T-helper 1 cell treated with Interleukin-12 subunit alpha and Interleukin-12 subunit beta and Interleukin-4 antibody, amounts not matched to agents 30 μg/mL and 1 μg/mL, for 36 hours (primary cell): Measurements from ENCODE around the gene P3H4.

Source experiments
- H3K27ac Mint-ChIP-seq: one replicate; pipeline ENCODE4 v1.8.0; 2021; ENCODE audit warnings: mild to moderate bottlenecking, mixed read lengths
- H3K27me3 Mint-ChIP-seq: one replicate; pipeline ENCODE4 v1.8.0; 2021; ENCODE audit warnings: low read depth, mixed read lengths
- H3K36me3 Mint-ChIP-seq: one replicate; pipeline ENCODE4 v1.8.0; 2021; ENCODE audit warnings: low read depth, mixed read lengths
- H3K4me1 Mint-ChIP-seq: one replicate; pipeline ENCODE4 v1.8.0; 2021; ENCODE audit warnings: low read depth, mixed read lengths
- H3K4me3 Mint-ChIP-seq: one replicate; pipeline ENCODE4 v1.8.0; 2021; ENCODE audit warnings: mild to moderate bottlenecking, moderate library complexity, mixed read lengths
- H3K9me3 Mint-ChIP-seq: one replicate; pipeline ENCODE4 v1.8.0; 2021; ENCODE audit warnings: mixed read lengths

P3H4 gene

DNA sequence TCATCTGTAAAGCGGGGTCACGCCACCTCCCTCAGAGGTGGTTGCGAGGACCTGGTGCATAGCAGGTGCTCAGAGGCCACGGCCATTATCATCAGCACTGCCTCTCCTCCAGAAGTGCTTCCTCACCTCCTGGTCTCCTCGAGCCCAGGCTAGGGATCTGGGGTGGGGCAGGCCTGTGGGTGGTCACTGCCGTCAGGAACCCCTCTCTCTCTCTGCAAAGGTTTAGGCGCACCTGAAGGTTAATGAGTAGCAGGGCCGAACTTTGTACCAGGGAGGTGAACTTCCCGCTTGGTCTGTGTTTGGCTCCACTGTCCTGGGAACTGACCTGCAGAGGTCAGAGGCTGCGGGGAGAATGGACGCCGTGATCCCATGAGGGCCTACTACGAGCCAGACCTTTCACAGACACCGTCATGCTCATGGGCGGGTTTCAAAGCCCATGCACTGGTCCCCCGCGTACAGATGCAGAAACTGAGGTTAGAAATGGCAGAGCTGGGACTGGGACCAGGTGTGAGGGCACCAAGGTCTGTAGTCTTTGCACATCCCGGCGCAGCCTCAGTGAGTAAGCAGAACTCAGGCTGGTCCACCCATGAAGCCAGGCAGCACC, 39.1 kb downstream of the P3H4 start:
- no peaks in the 10 kb centered on the region for H3K9me3 Mint-ChIP-seq
- H3K4me1 Mint-ChIP-seq: no peaks in the 10 kb centered on the region
- no peak overlapping the region for H3K4me3 Mint-ChIP-seq
- no peaks in the 10 kb centered on the region for H3K36me3 Mint-ChIP-seq
- no peak overlapping the region for H3K27ac Mint-ChIP-seq
- peaks cover 3% of the 10 kb centered on the region for H3K27me3 Mint-ChIP-seq

DNA sequence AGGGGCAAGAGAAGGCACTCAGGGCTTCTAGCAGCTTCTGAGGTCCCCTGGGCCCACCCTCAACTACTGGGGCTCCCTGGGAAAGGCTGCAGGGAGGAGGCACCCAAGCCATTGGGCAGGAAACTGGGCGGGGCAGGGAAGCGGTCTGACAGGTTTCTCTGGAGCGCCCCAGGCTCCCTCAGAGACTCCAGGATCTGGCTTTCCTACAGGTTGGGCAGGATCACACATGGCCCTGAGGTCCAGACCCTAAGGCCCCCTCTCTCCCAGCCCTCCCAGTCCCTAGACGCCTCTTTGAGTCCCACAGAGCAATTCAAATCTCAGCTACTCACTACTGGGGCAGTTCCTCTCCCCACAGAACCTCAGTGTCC, 39.5 kb downstream of the P3H4 start:
- no peaks in the 10 kb centered on the region for H3K4me1 Mint-ChIP-seq
- peaks cover 3% of the 10 kb centered on the region for H3K27me3 Mint-ChIP-seq
- H3K27ac Mint-ChIP-seq: no peak overlapping the region
- no peaks in the 10 kb centered on the region for H3K9me3 Mint-ChIP-seq
- H3K36me3 Mint-ChIP-seq: no peaks in the 10 kb centered on the region
- H3K4me3 Mint-ChIP-seq: no peak overlapping the region

DNA sequence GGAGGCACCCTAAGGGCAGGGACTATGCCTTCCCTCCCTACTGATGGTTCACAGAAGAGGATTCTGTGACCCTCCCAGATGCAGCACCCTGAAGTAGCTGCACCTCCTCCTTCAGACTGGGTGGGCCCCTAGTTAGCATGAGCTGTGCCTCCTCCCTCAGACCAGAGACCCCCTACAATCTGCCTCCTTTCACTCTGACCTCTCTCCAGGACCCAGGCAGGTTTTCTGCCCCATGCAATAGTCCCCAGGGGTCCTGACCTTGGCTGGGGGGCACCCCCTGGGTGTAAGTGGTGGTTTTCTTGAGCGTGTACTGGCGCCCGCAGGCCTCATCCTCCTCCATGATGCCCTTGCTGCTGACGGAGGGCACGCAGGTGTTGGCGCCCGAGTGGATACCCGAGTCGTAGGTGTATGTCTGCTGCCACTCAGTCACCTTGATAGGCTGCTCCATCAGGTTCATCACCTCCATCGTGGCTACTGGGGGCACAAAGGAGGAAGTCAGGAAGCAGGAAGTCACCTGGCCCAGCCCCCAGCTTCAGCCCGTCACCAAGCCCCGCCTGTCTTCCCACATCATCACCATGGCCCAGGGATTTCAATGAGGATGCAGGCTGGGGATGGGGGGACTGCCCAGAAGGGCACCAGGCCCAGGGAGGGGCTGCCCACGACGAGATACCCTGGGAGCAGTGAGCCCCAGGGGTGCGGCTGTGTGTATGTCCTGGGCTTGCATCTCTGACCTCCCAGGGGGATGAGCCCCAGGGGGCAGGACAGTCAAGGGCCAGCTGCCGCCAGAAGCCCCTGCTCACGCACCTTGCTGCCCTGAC, 40.2 kb downstream of the P3H4 start:
- Mint-ChIP-seq H3K27ac (no peak overlapping the region), H3K27me3 (peaks cover 3% of the 10 kb centered on the region), H3K4me1 (no peaks in the 10 kb centered on the region), H3K9me3 (no peaks in the 10 kb centered on the region), H3K36me3 (no peaks in the 10 kb centered on the region), H3K4me3 (no peak overlapping the region)

DNA sequence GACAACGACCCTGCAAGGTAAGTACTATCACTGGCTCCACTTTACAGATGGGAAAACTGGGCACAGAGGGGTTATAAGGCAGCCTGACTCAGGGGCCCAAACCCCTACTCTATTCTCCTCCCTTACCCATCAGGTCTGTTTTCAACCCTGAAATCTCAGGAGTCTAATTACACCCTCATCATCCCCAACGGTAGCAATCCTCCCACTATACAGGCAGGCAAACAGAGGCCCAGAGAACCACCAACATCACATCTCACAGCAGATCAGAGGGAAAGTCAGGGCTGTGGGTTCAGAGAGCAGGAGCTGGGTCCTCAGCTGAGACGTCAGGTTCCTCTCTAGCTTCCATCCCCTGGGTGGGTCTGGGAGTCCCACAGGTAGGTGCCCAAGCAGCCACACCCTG, 41.8 kb downstream of the P3H4 start:
- H3K36me3 Mint-ChIP-seq: no peaks in the 10 kb centered on the region
- H3K27ac Mint-ChIP-seq: no peak overlapping the region
- no peaks in the 10 kb centered on the region for H3K9me3 Mint-ChIP-seq
- no peaks in the 10 kb centered on the region for H3K27me3 Mint-ChIP-seq
- no peak overlapping the region for H3K4me3 Mint-ChIP-seq
- no peaks in the 10 kb centered on the region for H3K4me1 Mint-ChIP-seq

DNA sequence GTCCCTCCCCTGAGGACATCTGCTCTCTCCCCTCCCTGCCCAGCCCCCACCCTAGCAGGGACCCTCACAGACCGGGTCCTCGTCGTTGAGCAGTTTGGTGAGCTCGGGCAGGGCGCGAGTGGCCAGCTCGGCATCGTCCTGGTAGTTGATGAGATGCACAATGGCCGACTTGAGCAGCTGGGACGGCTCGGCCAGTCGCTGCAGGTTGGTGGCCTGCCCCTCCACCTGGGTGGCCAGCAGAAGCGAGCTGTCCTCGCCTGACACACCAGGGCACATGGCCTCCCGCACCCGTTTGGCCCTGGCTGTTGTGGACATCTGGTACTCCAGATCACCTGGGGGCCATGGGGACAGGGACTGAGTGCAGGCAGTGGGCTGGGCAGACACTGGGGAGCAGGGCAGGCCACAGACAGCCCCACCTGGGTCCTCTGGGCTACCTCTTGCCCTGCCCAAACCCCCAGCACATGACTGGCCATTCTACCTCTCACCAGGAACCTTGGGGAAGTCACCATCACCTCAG, 42.3 kb downstream of the P3H4 start:
- Mint-ChIP-seq H3K27ac (no peak overlapping the region), H3K27me3 (no peaks in the 10 kb centered on the region), H3K36me3 (no peaks in the 10 kb centered on the region), H3K9me3 (no peaks in the 10 kb centered on the region), H3K4me3 (no peak overlapping the region), H3K4me1 (no peaks in the 10 kb centered on the region)

DNA sequence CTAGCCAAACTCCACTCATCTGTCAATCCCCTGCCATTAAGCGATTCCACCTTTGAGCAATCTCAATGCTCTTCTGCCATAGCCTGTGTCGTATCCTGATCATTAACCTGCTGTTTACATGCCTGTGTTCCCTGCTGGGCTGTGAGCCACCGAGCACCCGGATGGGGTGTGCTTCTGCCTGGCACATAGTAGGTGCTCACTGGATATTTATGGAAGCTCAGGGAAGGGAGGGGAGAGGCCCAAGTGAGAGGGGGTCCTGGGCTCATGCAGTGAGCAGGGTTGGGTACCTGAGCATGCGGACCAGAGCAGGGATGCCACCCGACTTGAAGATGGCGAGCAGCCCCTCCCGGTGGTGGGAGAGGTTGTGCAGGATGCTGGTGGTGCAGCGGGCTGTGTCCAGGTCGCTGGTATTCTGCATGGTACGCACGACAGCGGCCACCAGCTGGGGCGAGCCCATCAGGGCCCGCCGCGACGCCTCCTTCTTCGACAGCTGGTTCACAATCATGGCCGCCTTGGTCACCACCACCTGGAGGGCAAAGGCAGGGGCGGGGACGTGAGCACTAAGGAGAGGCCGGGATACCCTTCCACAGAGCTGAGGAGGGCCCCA, 43.0 kb downstream of the P3H4 start:
- no peak overlapping the region for H3K27ac Mint-ChIP-seq
- H3K27me3 Mint-ChIP-seq: no peaks in the 10 kb centered on the region
- no peaks in the 10 kb centered on the region for H3K9me3 Mint-ChIP-seq
- H3K4me1 Mint-ChIP-seq: no peaks in the 10 kb centered on the region
- H3K36me3 Mint-ChIP-seq: no peaks in the 10 kb centered on the region
- H3K4me3 Mint-ChIP-seq: no peak overlapping the region

DNA sequence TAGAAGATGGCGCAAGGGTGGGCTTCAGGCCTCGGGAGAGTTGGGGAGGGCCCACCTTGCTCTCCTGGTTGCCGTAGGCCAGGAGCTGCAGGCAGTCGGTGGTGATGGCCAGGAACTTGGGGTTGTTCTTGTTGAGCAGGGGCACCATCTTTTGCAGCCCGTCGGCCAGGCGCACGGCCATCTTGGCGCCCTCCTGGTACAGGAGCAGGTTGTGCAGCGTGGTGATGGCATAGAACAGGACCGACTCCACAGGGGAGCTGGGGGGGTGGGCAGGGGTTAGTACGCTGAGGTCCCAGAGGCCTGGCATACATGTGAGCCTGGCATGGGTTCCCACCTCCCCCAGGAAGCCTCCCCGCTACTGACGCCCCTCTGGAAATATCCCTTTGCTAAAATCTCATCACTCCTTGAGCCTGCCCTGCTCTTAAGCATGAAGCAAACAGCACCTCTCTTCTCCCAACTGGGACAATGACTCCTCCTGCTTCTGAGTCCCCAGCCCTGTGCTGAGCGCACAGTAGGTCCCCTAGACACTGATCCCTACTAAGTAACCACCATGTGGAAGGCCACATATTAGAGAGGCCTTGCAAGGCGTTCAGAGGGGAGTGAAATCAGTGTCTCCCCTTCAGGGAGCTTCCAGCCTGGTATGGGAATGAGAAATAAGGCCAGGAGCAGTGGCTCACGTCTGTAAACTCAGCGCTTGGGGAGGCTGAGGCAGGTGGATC, 44.3 kb downstream of the P3H4 start:
- Mint-ChIP-seq H3K27me3 (no peaks in the 10 kb centered on the region), H3K4me3 (no peak overlapping the region), H3K9me3 (no peaks in the 10 kb centered on the region), H3K4me1 (no peaks in the 10 kb centered on the region), H3K36me3 (no peaks in the 10 kb centered on the region), H3K27ac (no peak overlapping the region)

DNA sequence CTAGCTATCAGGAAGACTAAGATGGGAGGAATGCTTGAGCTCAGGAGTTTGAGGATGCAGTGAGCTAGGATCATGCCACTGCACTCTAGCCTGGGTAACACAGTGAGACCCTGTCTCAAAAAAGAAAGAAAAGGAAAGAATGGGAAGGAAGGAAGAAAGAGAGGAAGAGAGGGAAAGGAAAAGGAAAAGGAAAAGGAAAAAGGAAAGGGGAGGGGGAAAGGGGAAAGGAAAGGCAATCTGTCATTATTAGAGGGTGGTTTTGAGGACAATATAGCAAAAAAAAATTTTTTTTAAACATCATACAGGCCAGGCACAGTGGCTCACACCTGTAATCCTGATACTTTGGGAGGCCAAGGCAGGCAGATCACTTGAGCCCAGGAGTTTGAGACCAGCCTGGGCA, 45.6 kb downstream of the P3H4 start:
- Mint-ChIP-seq H3K36me3 (no peaks in the 10 kb centered on the region), H3K9me3 (no peaks in the 10 kb centered on the region), H3K4me3 (no peak overlapping the region), H3K27me3 (no peaks in the 10 kb centered on the region), H3K4me1 (no peaks in the 10 kb centered on the region), H3K27ac (no peak overlapping the region)

DNA sequence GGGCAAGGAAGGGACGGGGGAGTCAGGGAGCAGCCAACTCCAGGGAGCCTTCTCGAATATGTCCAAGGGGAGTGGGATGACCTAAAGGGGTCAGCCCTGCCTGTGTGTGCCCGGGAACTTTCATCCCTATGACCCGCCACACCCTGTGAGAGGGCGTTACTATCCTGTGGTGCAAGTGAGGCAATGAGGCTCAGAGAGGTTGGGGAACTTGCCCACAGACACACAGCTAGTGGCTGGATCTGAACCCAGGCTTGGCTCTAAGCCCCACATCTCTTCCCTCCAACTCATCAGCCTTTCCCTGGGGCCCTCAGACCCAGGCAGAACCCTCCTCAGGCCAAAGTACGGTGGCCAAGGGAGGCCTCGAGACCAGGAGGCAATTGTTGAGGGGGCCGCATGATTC, 48.4 kb downstream of the P3H4 start:
- Mint-ChIP-seq H3K27me3 (no peaks in the 10 kb centered on the region), H3K27ac (no peak overlapping the region), H3K36me3 (no peaks in the 10 kb centered on the region), H3K9me3 (no peaks in the 10 kb centered on the region), H3K4me3 (no peak overlapping the region), H3K4me1 (no peaks in the 10 kb centered on the region)

DNA sequence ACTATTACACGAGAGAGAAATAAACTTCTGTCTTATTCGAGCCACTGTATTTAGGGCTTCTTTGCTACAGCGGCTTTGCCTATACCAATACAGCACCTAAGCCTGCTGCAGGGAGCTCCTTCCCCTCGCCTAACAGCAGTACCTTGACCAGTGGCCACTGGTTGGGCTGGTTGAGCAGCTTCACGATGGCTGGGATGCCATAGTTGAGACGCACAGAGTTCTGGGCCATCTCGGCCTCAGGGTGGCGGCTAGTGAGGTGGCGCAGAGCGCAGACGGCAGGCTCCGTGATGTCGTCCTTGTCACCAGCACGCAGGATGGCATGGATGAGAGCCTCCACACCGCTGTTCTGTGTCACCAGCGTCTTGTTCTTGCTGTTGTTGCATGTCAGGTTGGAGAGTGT, 48.9 kb downstream of the P3H4 start:
- H3K4me1 Mint-ChIP-seq: no peaks in the 10 kb centered on the region
- H3K27ac Mint-ChIP-seq: no peak overlapping the region
- no peaks in the 10 kb centered on the region for H3K9me3 Mint-ChIP-seq
- H3K36me3 Mint-ChIP-seq: no peaks in the 10 kb centered on the region
- H3K4me3 Mint-ChIP-seq: no peak overlapping the region
- no peaks in the 10 kb centered on the region for H3K27me3 Mint-ChIP-seq

DNA sequence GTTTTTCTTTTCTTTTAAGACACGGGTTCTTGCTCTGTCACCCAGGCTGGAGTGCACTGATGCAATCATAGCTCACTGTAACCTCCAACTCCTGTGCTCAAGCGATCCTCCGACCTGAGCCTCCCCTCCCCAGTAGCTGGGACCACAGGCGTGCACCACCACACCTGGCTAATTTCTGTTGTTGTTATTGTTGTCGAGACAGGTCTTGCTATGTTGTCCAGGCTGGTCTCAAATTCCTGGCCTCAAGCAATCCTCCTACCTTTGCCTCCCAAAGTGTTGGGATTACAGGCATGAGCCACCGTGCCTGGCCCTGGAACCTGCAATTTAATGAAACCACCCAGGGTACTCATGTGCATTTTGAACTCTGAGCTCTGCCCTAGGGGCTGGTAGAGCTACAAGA, 49.4 kb downstream of the P3H4 start:
- no peak overlapping the region for H3K27ac Mint-ChIP-seq
- H3K4me1 Mint-ChIP-seq: no peaks in the 10 kb centered on the region
- H3K36me3 Mint-ChIP-seq: no peaks in the 10 kb centered on the region
- H3K27me3 Mint-ChIP-seq: no peaks in the 10 kb centered on the region
- H3K4me3 Mint-ChIP-seq: no peak overlapping the region
- no peaks in the 10 kb centered on the region for H3K9me3 Mint-ChIP-seq

DNA sequence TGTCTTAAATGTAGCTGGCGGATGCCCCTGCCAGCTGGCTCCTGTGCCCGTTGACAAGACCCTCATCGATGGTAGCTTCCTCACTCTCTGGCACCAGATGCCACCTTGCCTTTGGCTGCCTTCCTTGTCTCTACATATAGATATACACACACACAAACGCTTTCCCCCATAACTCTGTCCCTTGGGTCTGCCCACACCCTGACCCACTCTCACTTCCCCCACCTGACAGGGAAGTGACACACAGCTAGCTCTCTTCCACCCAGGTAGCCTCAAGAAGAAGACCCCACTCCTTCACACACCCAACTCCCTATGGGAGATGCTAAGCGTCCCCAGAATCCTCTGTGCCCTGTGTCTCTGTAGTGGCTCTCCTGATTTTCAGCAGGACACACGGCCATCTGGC, 50.9 kb downstream of the P3H4 start:
- Mint-ChIP-seq H3K27ac (no peak overlapping the region), H3K27me3 (no peaks in the 10 kb centered on the region), H3K4me3 (no peak overlapping the region), H3K4me1 (no peaks in the 10 kb centered on the region), H3K9me3 (no peaks in the 10 kb centered on the region), H3K36me3 (no peaks in the 10 kb centered on the region)

DNA sequence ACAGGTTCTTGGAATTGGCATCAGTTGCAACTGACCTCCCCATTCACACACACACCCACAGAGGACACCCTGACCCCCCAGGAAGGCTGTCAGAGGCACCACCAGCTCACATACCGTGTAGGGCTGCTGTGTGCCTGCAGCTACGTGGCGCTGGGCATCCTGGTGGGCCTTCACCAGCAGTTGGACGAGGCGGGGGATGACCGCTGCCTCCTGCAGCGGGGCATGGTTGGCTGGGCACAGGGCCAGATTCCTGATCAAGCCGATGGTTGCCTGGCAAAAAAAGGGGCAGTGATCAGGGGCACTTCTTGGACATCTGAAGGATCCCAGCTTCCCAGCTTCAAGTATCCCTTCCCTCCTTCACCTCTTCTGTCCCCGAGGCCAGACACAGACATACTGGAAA, 53.1 kb downstream of the P3H4 start:
- Mint-ChIP-seq H3K27me3 (no peaks in the 10 kb centered on the region), H3K36me3 (no peaks in the 10 kb centered on the region), H3K27ac (no peak overlapping the region), H3K4me3 (no peak overlapping the region), H3K4me1 (no peaks in the 10 kb centered on the region), H3K9me3 (no peaks in the 10 kb centered on the region)

DNA sequence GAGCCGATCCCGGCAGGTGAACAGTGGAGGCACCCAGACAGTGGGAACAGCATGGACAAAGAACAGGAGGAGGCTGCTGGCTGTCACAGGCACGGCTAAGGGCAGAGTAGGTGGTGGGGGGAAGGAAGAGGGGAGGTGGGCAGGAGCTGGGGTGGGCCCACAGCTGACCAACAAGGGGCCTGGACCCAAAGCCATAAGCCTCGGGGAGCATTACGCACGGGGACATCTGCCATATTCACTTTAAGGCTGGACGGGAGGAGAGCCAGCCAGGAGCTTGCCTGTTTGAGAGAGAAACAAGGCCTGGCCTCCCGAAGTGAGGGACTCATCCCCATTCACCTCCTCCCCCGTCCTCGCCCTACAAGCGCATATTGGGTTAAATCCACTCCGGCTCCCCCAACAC, 57.7 kb downstream of the P3H4 start:
- Mint-ChIP-seq H3K27me3 (no peaks in the 10 kb centered on the region), H3K9me3 (no peaks in the 10 kb centered on the region), H3K4me3 (no peak overlapping the region), H3K27ac (no peak overlapping the region), H3K36me3 (no peaks in the 10 kb centered on the region), H3K4me1 (no peaks in the 10 kb centered on the region)
